NCI-H1048 (cell line): ENCODE data around the gene KIF1B.

ENCODE experiments used
- DNase-seq: peaks from one replicate; lab custom pipeline; 2025; lab: John Stamatoyannopoulos, UW

The KIF1B gene

DNA sequence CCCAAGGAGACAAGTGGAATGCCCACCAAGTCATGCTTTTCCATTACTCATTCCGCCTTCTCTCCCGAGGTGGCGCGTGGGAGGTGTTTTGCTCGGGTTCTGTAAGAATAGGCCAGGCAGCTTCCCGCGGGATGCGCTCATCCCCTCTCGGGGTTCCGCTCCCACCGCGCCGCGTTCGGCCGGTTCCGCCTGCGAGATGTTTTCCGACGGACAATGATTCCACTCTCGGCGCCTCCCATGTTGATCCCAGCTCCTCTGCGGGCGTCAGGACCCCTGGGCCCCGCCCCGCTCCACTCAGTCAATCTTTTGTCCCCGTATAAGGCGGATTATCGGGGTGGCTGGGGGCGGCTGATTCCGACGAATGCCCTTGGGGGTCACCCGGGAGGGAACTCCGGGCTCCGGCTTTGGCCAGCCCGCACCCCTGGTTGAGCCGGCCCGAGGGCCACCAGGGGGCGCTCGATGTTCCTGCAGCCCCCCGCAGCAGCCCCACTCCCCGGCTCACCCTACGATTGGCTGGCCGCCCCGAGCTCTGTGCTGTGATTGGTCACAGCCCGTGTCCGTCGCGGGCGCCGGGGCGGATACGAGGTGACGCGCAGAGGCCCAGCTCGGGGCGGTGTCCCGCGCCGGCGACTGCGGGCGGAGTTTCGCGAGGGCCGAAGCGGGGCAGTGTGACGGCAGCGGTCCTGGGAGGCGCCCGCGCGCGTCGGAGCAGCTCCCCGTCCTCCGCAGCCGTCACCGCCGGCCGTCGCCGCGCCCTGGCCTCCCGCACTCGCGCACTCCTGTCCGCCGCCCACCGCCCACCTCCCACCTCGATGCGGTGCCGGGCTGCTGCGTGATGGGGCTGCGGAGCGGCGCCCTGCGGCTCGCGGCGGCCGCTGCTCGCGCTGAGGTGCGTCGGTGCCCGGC, at the start of gene KIF1B:
Gene KIF1B, plus strand, starts transcription at position 666 of the 906 bp plus-strand sequence. CDS start 21,759 bp downstream, outside the sequence.
- peak; percentile 92 for DNase-seq

DNA sequence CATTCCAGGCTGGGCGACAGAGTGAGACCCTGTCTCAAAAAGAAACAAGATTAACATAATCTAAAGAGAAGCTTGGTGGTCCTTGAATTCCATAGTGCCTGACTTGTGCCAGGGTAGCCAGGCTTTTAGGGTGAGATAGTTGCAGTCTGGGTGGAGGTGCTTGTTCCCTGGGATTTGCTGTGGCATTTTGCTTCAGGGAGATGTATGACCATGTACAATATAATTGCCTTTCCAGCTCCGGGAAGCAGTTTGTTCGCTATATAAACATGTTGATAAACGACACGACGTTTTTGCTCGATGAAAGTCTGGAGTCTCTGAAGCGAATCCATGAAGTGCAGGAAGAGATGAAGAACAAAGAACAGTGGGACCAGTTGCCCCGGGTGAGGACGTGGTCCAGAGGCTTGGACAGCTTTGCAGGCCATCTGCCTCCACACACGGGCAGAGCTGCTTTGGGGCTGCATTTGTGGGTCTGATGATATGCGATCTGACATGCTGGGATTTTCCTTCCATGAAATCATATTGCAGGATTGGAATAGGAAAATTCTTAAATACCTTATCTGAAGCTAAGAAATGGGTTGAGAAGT, 49.4 kb upstream of the KIF1B start:
- DNase-seq, result no peak

- DNase-seq, result no peak
Observed at GRCh38 chr1:10161541-10162290, 48.7 kb upstream of the KIF1B start.

DNA sequence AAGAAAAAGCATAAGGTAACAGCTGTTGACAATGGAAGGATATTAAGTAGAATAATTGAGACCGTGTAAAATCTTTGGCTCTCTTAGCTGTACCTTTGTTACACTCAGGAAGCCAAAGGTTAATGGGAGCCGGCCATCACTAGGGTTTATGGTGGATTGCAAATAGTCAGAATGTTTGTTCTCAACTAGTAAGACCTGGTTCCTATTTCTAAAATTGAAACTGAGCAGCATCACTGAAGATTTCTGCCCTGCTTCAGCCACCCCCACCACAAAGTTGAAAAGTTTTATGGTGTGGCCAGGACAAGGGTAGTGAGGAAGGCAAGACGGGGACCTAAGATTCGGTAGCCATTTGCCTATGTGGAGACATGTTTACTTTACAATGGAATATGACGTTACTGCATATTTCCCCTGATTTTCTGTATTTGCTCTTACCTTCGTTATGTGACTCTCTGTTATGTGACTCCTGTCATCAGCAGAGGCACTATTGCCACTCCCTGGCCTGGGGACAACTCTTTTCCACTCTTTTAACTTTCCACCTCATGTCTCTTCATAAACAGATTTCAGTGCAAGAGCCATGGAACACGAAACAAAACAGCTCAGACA, 41.4 kb upstream of the KIF1B start:
- no peak for DNase-seq

- DNase-seq, result no peak
Observed at GRCh38 chr1:10170239-10170574, 40.2 kb upstream of the KIF1B start.

- DNase-seq, result no peak
Observed at GRCh38 chr1:10171105-10171767, 39.1 kb upstream of the KIF1B start.

GRCh38 chr1:10171995-10172669, 38.2 kb upstream of the KIF1B start:
- no peak for DNase-seq

DNA sequence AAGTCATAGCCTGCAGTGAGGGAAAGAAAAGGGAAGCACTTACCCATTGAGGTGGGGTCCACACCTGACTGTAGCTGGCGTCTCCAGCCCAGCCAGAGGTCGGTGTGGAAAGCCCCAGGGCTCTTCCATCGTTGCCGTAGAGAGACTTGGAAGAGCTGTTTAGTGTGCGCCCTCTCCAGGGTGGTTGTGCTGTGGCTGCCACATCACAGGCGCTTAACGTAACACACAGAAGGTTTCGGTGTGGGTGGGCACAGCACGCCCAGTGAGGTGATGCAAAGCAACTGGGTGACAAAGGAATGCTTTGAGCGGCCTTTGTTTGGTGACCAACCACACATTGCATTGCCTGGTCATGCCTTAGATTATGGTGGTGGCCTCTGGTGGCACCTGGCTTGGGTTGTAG, 36.8 kb upstream of the KIF1B start:
- no peak for DNase-seq

DNA sequence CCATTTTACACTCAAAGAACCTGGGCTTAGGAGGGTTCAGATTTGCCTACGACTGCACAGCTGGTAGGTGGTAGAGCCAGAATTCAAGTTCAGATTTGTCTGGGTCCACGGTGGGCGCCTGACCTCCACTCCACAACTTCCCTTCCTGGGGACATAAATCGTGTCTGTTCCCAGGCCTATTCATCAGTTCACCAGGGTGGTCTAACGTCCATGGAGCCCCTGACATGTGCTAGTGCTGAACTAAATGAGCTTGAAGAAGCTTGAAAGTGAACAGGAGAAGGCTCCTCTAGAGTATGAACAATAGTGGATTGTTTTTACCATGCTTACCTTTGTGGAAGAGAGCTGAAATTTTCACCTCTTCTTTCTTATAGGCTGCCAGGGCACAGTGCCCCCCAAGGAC, 32.5 kb upstream of the KIF1B start:
- no peak for DNase-seq

DNA sequence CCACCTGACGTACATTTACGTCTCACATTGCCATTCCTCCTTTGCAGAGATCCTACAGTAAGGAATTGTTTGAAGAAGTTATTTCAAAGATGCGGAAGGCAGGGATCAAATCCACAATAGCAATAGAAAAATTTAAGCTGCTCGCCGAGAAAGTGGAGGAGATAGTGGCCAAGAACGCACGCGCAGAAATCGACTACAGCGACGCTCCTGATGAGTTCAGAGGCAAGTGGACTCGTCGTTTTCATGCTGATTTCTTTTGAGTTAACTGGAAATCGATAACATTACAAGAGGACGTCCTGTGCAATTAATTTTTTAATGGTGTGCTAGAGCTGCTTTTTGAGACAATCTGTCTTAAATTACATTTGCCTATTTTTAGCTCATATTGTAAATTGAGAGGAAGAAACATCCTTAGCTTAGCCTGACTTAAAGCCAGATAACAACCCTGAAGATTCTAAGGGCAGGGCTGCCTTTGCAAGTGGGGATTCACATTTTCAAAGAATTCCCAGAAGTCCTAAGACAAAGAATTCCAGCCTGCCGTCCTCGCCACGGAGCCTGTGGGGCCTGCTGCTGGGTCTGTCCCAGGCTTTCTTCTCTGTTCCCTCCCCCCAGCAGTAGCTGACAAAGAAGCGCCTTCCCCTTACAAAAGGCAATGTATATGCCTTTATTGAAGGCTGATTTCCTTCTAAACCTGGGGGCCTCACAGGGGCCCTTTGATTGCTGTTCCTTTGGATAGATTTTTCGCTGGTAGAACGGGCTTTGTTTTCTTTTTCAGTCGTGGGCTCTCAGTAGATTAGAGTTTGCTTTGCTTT, 31.6 kb upstream of the KIF1B start:
- DNase-seq, result no peak

GRCh38 chr1:10179406-10180091, 30.8 kb upstream of the KIF1B start:
- no peak for DNase-seq

DNA sequence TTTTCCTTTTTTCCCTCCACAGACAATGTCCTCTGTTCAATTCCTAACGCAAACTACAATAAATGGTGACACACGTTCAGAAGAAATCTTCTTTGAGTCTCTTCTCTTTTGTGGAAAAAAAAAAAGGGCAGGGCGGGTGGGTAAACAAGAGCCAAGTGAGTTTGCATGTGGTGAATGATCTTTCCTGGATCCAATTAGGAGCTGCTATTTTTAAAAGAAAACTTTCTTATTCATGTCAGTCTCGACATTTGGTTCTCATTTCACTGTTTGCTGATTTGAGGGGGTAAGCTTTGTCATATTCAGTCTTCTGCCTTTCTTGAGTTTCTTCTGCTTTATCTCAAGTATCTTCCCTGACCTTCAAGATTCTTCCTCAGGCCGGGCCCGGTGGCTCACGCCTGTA, 29.2 kb upstream of the KIF1B start:
- DNase-seq, result no peak

DNA sequence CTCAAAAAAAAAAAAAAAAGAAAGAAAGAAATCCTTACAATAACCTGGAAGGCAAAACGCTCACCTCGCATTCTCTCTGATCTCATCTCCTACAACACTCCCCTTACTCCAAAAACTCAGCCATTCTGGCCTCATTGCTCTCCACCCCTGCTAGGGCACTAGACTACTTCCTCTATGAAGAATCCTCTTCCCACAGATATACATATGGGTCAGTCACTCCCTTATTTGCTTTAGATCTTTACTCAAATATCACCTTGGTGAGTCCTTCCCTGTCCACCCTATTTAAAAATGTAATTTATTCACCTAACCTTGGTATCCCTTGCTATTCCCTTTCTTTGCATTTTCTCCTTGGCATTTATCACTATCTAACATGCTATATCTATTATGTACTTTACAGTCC, 24.6 kb upstream of the KIF1B start:
- no peak for DNase-seq

- DNase-seq, result no peak
Observed at GRCh38 chr1:10186331-10187025, 23.9 kb upstream of the KIF1B start.

- no peak for DNase-seq
Observed at GRCh38 chr1:10187026-10187334, 23.4 kb upstream of the KIF1B start.

- DNase-seq, result no peak
Observed at GRCh38 chr1:10188133-10188650, 22.2 kb upstream of the KIF1B start.

GRCh38 chr1:10189659-10190058, 20.7 kb upstream of the KIF1B start:
- DNase-seq, result no peak

DNA sequence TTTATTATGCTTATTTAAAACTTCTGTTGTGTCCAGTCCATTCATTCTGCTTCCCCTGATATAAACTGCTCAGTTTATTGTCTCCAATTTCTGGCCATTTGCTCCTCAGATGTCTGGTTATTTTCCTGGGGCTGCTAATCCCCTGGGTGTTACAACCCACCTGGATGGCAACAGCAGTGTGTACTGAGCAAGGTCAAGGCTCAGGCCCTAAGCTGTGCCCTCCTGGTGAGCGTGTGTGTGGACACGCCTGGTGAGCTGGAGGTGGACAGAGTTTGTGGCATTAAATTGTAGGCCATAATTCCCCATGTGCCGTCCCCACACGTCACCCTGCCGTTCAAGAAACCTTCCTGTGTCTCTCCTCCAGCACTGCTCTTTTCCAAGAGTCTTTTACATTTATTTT, 18.1 kb upstream of the KIF1B start:
- no peak for DNase-seq

DNA sequence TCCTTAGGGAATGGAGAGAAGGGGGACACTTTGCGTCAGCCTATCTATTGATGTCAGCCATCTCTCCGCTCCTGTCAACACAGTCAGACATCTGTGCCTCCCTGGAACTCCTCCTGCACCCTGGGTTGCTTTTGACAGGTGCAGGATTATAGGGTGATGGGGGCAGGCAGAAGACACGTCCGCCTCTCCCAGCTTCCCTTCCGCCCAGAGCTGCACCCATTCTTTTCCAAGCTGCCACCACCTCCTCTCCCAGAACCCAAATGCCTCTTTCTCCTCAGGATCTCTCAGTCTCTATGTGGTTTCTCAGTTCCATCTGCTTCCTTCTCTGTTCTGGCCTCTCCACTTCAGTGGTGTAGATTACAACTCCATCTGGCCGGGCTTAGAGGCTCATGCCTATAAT, 17.1 kb upstream of the KIF1B start:
- no peak for DNase-seq
